WTC11 (cell line): ENCODE data around the gene NCBP1. TPM values are rescaled to one million over a fixed set of nuclear protein-coding genes. Genes with fewer than 3 reads are reported as not detected.

Experiments
- ATAC-seq: fragments of 200-7000 bp; cut with Tn5 transposase; 2 replicates; pipeline ENCODE4 v1.10.0; 2021; ENCODE audit warnings: mild to moderate bottlenecking, moderate library complexity
- CTCF ChIA-PET: fragments of 300-600 bp; sonication (Branson Sonifier 250); formaldehyde crosslinking; loops from one replicate; lab custom pipeline; 2021; ENCODE audit warnings: antibody characterized with exemption; lab: Charles Lee
- POLR2A ChIA-PET: fragments of 350-600 bp; sonication (Branson Sonifier 250); formaldehyde crosslinking; loops from one replicate; lab custom pipeline; 2021; ENCODE audit warnings: antibody characterized with exemption; lab: Charles Lee
- DNase-seq: peaks from one replicate; pipeline ENCODE4 v3.0.0; 2021; ENCODE audit warnings: low spot score
- H3K27ac Mint-ChIP-seq: 2 replicates; pipeline ENCODE4 v1.8.0; 2021; ENCODE audit warnings: mixed read lengths
- H3K27me3 Mint-ChIP-seq: 2 replicates; pipeline ENCODE4 v1.8.0; 2021; ENCODE audit warnings: low read depth, mild to moderate bottlenecking, moderate library complexity, mixed read lengths
- H3K36me3 Mint-ChIP-seq: 2 replicates; pipeline ENCODE4 v1.8.0; 2021; ENCODE audit warnings: mixed read lengths
- H3K4me1 Mint-ChIP-seq: 2 replicates; pipeline ENCODE4 v1.8.0; 2022; ENCODE audit warnings: mixed read lengths
- H3K4me3 Mint-ChIP-seq: 2 replicates; pipeline ENCODE4 v1.8.0; 2021; ENCODE audit warnings: mild to moderate bottlenecking, moderate library complexity, mixed read lengths
- H3K9me3 Mint-ChIP-seq: 2 replicates; pipeline ENCODE4 v1.8.0; 2021; ENCODE audit warnings: mixed read lengths
- ESRRA ChIP-seq: sonication (generic); formaldehyde crosslinking; IDR thresholded peaks from 2 replicates; pipeline ENCODE4 v1.8.1; 2022; ENCODE audit warnings: mild to moderate bottlenecking, missing genetic modification reagents, borderline replicate concordance
- GTF2I ChIP-seq: fragments of 250-450 bp; sonication (Bioruptor Pico); conservative IDR thresholded peaks from 2 replicates; pipeline ENCODE4 v1.4.0; 2021; ENCODE audit warnings: mild to moderate bottlenecking
- NR2C2 ChIP-seq: sonication (generic); formaldehyde crosslinking; IDR thresholded peaks from 2 replicates; pipeline ENCODE4 v1.8.0; 2022; ENCODE audit warnings: mild to moderate bottlenecking, missing genetic modification reagents
- SOX15 ChIP-seq: fragments of 250-450 bp; sonication (Bioruptor Pico); IDR thresholded peaks from 2 replicates; pipeline ENCODE4 v1.9.0; 2021; ENCODE audit warnings: mild to moderate bottlenecking
- ZNF219 ChIP-seq: sonication (generic); formaldehyde crosslinking; IDR thresholded peaks from 2 replicates; pipeline ENCODE4 v1.8.0; 2023; ENCODE audit warnings: missing genetic modification reagents, mild to moderate bottlenecking, borderline replicate concordance
- ZNF263 ChIP-seq: sonication (generic); formaldehyde crosslinking; IDR thresholded peaks from 2 replicates; pipeline ENCODE4 v1.8.1; 2022; ENCODE audit warnings: low read depth, mild to moderate bottlenecking, moderate library complexity, missing genetic modification reagents
- ZNF423 ChIP-seq: fragments of 250-450 bp; sonication (Bioruptor Pico); IDR thresholded peaks from 2 replicates; pipeline ENCODE4 v2.1.2; 2022; ENCODE audit warnings: mild to moderate bottlenecking, moderate library complexity
- total RNA-seq: library from RNA; stranded (reverse); gene quantifications from 3 replicates; pipeline ENCODE4 v1.2.3, GENCODE V29; 2021
- TF ChIP-seq, protein P1 (sequence below): sonication (generic); formaldehyde crosslinking; IDR thresholded peaks from 2 replicates; pipeline ENCODE4 v1.8.0; 2022; ENCODE audit warnings: mild to moderate bottlenecking, missing genetic modification reagents
- TF ChIP-seq, protein P2 (sequence below): fragments of 250-450 bp; sonication (Bioruptor Pico); IDR thresholded peaks from 2 replicates; pipeline ENCODE4 v1.9.0; 2021; ENCODE audit warnings: mild to moderate bottlenecking
- TF ChIP-seq, protein P3 (sequence below): sonication (generic); formaldehyde crosslinking; IDR thresholded peaks from 2 replicates; pipeline ENCODE4 v1.8.0; 2023; ENCODE audit warnings: missing genetic modification reagents
- TF ChIP-seq, protein P4 (sequence below): sonication (generic); formaldehyde crosslinking; IDR thresholded peaks from 2 replicates; pipeline ENCODE4 v1.8.0; 2022; ENCODE audit warnings: mild to moderate bottlenecking, missing genetic modification reagents
- TF ChIP-seq, protein P5 (sequence below): sonication (generic); formaldehyde crosslinking; IDR thresholded peaks from 2 replicates; pipeline ENCODE4 v1.8.0; 2022; ENCODE audit warnings: mild to moderate bottlenecking, missing genetic modification reagents
- TF ChIP-seq, protein P6 (sequence below): sonication (generic); formaldehyde crosslinking; IDR thresholded peaks from 2 replicates; pipeline ENCODE4 v1.8.1; 2022; ENCODE audit warnings: low read depth, missing genetic modification reagents, borderline replicate concordance

The NCBP1 gene
- total RNA-seq, 1 experiment from 2014 or later, result 61.1 TPM

DNA sequence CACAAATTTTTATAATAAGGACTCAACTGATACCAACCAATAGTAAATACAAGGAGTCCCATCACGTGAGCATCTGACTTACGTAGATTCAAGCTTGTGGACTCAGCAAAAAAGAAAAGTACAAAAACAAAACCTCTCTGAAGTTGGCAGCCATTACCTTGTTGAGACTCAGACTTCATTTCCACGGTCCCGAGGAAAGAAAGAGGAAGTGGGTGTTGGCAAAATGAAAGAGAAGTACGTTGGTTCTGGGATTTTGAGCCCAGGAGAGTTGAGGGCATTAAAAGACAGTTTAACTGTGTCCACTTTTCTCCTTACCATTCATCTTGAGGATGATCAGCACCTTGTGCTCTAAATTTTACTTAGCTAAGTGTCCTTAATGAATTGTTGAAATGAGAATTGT lies 26.7 kb downstream of the NCBP1 start (continued):
- no peak for TF ChIP-seq NR2C2 (CRISPR knock-in tag)

DNA sequence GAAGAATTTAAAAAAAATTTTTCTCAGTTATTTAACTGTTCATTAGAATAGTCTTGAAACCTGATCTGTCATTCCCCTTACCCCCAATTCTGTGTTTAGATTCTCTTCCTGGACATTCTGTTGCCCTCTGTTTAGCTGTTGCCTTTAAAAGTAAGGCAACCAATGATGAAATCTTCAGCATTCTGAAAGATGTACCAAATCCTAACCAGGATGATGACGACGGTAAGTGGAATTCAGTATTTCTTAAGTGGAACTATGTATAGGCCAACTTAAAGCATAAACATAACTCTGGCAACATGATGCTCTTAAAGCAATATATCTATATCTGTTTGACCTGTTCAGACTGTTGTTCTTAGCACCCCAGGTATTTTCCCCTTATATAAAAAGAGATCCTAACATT lies 27.2 kb downstream of the NCBP1 start:
- Mint-ChIP-seq H3K27ac (no peak overlapping the region), H3K36me3 (peaks cover 79% of the 10 kb centered on the region), H3K27me3 (no peaks in the 10 kb centered on the region), H3K9me3 (no peaks in the 10 kb centered on the region), H3K4me1 (no peaks in the 10 kb centered on the region), H3K4me3 (no peak overlapping the region)
- ATAC-seq (no peak), DNase-seq (no peak)
- TF ChIP-seq, protein P1, sequence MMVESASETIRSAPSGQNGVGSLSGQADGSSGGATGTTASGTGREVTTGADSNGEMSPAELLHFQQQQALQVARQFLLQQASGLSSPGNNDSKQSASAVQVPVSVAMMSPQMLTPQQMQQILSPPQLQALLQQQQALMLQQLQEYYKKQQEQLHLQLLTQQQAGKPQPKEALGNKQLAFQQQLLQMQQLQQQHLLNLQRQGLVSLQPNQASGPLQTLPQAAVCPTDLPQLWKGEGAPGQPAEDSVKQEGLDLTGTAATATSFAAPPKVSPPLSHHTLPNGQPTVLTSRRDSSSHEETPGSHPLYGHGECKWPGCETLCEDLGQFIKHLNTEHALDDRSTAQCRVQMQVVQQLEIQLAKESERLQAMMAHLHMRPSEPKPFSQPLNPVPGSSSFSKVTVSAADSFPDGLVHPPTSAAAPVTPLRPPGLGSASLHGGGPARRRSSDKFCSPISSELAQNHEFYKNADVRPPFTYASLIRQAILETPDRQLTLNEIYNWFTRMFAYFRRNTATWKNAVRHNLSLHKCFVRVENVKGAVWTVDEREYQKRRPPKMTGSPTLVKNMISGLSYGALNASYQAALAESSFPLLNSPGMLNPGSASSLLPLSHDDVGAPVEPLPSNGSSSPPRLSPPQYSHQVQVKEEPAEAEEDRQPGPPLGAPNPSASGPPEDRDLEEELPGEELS (CRISPR knock-in tag), result no peak
- no peak for TF ChIP-seq ESRRA (CRISPR knock-in tag)
- ChIA-PET POLR2A (no interaction called here), CTCF (no interaction called here)

DNA sequence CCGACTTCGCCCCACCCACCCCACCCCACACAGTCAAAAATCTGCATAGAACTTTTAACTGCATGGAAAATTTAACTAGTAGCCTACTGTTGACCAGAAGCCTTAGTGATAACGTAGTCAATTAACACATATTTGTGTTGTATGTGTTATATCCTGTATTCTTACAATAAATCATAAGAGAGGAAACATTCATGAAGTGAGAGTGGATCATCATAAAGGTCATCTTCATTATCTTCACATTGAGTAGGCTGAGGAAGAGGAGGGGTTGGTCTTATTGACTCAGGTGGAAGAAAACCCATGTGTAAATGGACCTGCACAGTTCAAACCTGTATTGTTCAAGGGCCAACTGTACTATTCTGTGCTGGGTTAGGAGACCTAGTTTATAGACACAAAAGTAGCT lies 32.1 kb downstream of the NCBP1 start:
- H3K27ac Mint-ChIP-seq, result no peak overlapping the region

More for the DNA sequence above, 32.1 kb downstream of the NCBP1 start:
- POLR2A ChIA-PET, result no interaction called here
- H3K27me3 Mint-ChIP-seq, result no peaks in the 10 kb centered on the region
- H3K4me1 Mint-ChIP-seq, result no peaks in the 10 kb centered on the region
- DNase-seq, result no peak
- CTCF ChIA-PET, result no interaction called here
- no peaks in the 10 kb centered on the region for H3K9me3 Mint-ChIP-seq
- H3K4me3 Mint-ChIP-seq, result no peak overlapping the region
- H3K36me3 Mint-ChIP-seq, result peaks cover 79% of the 10 kb centered on the region
- ATAC-seq, result no peak
- TF ChIP-seq, protein P2, sequence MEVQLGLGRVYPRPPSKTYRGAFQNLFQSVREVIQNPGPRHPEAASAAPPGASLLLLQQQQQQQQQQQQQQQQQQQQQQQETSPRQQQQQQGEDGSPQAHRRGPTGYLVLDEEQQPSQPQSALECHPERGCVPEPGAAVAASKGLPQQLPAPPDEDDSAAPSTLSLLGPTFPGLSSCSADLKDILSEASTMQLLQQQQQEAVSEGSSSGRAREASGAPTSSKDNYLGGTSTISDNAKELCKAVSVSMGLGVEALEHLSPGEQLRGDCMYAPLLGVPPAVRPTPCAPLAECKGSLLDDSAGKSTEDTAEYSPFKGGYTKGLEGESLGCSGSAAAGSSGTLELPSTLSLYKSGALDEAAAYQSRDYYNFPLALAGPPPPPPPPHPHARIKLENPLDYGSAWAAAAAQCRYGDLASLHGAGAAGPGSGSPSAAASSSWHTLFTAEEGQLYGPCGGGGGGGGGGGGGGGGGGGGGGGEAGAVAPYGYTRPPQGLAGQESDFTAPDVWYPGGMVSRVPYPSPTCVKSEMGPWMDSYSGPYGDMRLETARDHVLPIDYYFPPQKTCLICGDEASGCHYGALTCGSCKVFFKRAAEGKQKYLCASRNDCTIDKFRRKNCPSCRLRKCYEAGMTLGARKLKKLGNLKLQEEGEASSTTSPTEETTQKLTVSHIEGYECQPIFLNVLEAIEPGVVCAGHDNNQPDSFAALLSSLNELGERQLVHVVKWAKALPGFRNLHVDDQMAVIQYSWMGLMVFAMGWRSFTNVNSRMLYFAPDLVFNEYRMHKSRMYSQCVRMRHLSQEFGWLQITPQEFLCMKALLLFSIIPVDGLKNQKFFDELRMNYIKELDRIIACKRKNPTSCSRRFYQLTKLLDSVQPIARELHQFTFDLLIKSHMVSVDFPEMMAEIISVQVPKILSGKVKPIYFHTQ (CRISPR knock-in tag), result no peak
- no peak for TF ChIP-seq GTF2I (CRISPR knock-in tag)
- TF ChIP-seq, protein P3, sequence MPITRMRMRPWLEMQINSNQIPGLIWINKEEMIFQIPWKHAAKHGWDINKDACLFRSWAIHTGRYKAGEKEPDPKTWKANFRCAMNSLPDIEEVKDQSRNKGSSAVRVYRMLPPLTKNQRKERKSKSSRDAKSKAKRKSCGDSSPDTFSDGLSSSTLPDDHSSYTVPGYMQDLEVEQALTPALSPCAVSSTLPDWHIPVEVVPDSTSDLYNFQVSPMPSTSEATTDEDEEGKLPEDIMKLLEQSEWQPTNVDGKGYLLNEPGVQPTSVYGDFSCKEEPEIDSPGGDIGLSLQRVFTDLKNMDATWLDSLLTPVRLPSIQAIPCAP (CRISPR knock-in tag), result no peak
- TF ChIP-seq, protein P4, sequence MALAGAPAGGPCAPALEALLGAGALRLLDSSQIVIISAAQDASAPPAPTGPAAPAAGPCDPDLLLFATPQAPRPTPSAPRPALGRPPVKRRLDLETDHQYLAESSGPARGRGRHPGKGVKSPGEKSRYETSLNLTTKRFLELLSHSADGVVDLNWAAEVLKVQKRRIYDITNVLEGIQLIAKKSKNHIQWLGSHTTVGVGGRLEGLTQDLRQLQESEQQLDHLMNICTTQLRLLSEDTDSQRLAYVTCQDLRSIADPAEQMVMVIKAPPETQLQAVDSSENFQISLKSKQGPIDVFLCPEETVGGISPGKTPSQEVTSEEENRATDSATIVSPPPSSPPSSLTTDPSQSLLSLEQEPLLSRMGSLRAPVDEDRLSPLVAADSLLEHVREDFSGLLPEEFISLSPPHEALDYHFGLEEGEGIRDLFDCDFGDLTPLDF (CRISPR knock-in tag), result no peak
- no peak for TF ChIP-seq SOX15
- TF ChIP-seq ZNF219 (CRISPR knock-in tag), result no peak
- TF ChIP-seq, protein P5, sequence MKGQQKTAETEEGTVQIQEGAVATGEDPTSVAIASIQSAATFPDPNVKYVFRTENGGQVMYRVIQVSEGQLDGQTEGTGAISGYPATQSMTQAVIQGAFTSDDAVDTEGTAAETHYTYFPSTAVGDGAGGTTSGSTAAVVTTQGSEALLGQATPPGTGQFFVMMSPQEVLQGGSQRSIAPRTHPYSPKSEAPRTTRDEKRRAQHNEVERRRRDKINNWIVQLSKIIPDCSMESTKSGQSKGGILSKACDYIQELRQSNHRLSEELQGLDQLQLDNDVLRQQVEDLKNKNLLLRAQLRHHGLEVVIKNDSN, result no peak
- TF ChIP-seq ZNF263 (CRISPR knock-in tag), result no peak
- TF ChIP-seq ZNF423, result no peak
- TF ChIP-seq, protein P6, sequence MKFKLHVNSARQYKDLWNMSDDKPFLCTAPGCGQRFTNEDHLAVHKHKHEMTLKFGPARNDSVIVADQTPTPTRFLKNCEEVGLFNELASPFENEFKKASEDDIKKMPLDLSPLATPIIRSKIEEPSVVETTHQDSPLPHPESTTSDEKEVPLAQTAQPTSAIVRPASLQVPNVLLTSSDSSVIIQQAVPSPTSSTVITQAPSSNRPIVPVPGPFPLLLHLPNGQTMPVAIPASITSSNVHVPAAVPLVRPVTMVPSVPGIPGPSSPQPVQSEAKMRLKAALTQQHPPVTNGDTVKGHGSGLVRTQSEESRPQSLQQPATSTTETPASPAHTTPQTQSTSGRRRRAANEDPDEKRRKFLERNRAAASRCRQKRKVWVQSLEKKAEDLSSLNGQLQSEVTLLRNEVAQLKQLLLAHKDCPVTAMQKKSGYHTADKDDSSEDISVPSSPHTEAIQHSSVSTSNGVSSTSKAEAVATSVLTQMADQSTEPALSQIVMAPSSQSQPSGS (CRISPR knock-in tag), result no peak
